CD14-positive monocyte (primary cell): ENCODE data around the gene ALPI. TPM values are rescaled to one million over a fixed set of nuclear protein-coding genes. Genes with fewer than 3 reads are reported as not detected.

ENCODE experiments used
- DNase-seq, 3 donors: peaks; one replicate each; pipeline ENCODE4 v3.0.0-alpha.2; 2011 to 2022
- H2AFZ ChIP-seq: 2 replicates; pipeline ENCODE4 v1.6.0; 2012; ENCODE audit warnings: mild to moderate bottlenecking, low read depth, low read length, inconsistent platforms; ENCODE audit not compliant: insufficient read depth, poor library complexity, severe bottlenecking
- H3K27ac ChIP-seq, 2 donors: 1 replicate in 1 of 2; 2 replicates in 1 of 2; pipeline ENCODE4 v1.5.1; 2012 to 2013; ENCODE audit warnings: low read length in 2 of 2, control low read depth in 1 of 2, inconsistent platforms in 1 of 2, low read depth in 1 of 2, mild to moderate bottlenecking in 1 of 2
- H3K27me3 ChIP-seq, 2 donors: one replicate each; pipeline versions ENCODE4 v1.6.0 to v1.6.1; 2011 to 2013; ENCODE audit warnings: low read length in 2 of 2; ENCODE audit not compliant: control insufficient read depth in 2 of 2, insufficient read depth in 2 of 2
- H3K36me3 ChIP-seq, 2 donors: replicated peaks in 1 of 2; 1 replicate in 1 of 2; 2 replicates in 1 of 2; pipeline versions ENCODE4 v1.5.1 to v1.6.1; 2012 to 2013; ENCODE audit warnings: low read length in 2 of 2, control low read depth in 1 of 2, inconsistent platforms in 1 of 2, mild to moderate bottlenecking in 1 of 2; ENCODE audit not compliant: insufficient read depth in 2 of 2, control insufficient read depth in 1 of 2
- H3K4me1 ChIP-seq, 2 donors: 1 replicate in 1 of 2; 2 replicates in 1 of 2; pipeline versions ENCODE4 v1.5.1 to v1.6.1; 2012 to 2013; ENCODE audit warnings: low read length in 2 of 2, control low read depth in 1 of 2, inconsistent platforms in 1 of 2, mild to moderate bottlenecking in 1 of 2, moderate library complexity in 1 of 2; ENCODE audit not compliant: insufficient read depth in 2 of 2, control insufficient read depth in 1 of 2
- H3K4me2 ChIP-seq: replicated peaks from 2 replicates; pipeline ENCODE3; 2012; ENCODE audit warnings: low read length, moderate library complexity, mild to moderate bottlenecking; ENCODE audit not compliant: poor library complexity, severe bottlenecking; ENCODE audit errors: extremely low read depth
- H3K4me3 ChIP-seq, 3 experiments: fragments of 200-600 bp in 1 of 3; sonication (generic) in 1 of 3; replicated peaks in 1 of 3; 1 replicate in 2 of 3; 2 replicates in 1 of 3; pipeline ENCODE4 v1.5.1; 2011 to 2013; ENCODE audit warnings: low read length in 3 of 3, mild to moderate bottlenecking in 3 of 3, control low read depth in 2 of 3, low read depth in 2 of 3, inconsistent platforms in 1 of 3, moderate library complexity in 1 of 3
- H3K79me2 ChIP-seq: 2 replicates; pipeline ENCODE4 v1.6.0; 2012; ENCODE audit warnings: mild to moderate bottlenecking, control low read depth, inconsistent platforms, low read length, moderate library complexity; ENCODE audit not compliant: insufficient read depth
- H3K9ac ChIP-seq: 2 replicates; pipeline ENCODE4 v1.6.0; 2017; ENCODE audit warnings: low read length, mild to moderate bottlenecking; ENCODE audit not compliant: insufficient read depth, poor library complexity, severe bottlenecking
- H3K9me3 ChIP-seq, 2 donors: replicated peaks in 1 of 2; 1 replicate in 1 of 2; 2 replicates in 1 of 2; pipeline versions ENCODE4 v1.5.1 to v1.6.1; 2012 to 2013; ENCODE audit warnings: low read length in 2 of 2, control low read depth in 1 of 2; ENCODE audit not compliant: control insufficient read depth in 1 of 2, insufficient read depth in 1 of 2
- H4K20me1 ChIP-seq: 2 replicates; pipeline ENCODE4 v1.6.0; 2012; ENCODE audit warnings: mild to moderate bottlenecking, low read length, control low read depth, moderate library complexity; ENCODE audit not compliant: insufficient read depth
- H3K27ac Mint-ChIP-seq, 7 donors: one replicate each; pipeline ENCODE4 v1.8.0; 2020; ENCODE audit warnings: mild to moderate bottlenecking in 7 of 7, mixed read lengths in 7 of 7, moderate library complexity in 6 of 7, inconsistent platforms in 2 of 7
- H3K27me3 Mint-ChIP-seq, 3 donors: one replicate each; pipeline ENCODE4 v1.8.0; 2021 to 2022; ENCODE audit warnings: low read depth in 3 of 3, mild to moderate bottlenecking in 3 of 3, mixed read lengths in 3 of 3, moderate library complexity in 3 of 3, inconsistent platforms in 1 of 3
- H3K36me3 Mint-ChIP-seq, 2 donors: one replicate each; pipeline ENCODE4 v1.8.0; 2020; ENCODE audit warnings: mixed read lengths in 2 of 2, inconsistent platforms in 1 of 2, mild to moderate bottlenecking in 1 of 2
- H3K4me1 Mint-ChIP-seq: one replicate; pipeline ENCODE4 v1.8.0; 2020; ENCODE audit warnings: mild to moderate bottlenecking, mixed read lengths
- H3K4me3 Mint-ChIP-seq, 2 donors: one replicate each; pipeline ENCODE4 v1.8.0; 2020; ENCODE audit warnings: mild to moderate bottlenecking in 2 of 2, mixed read lengths in 2 of 2, moderate library complexity in 1 of 2
- H3K9me3 Mint-ChIP-seq, 7 donors: one replicate each; pipeline ENCODE4 v1.8.0; 2020 to 2022; ENCODE audit warnings: mixed read lengths in 7 of 7, mild to moderate bottlenecking in 6 of 7, moderate library complexity in 6 of 7, inconsistent platforms in 2 of 7
- CTCF ChIP-seq: fragments of 200-600 bp; IDR thresholded peaks from one replicate; pipeline ENCODE4 v1.8.0; 2022; ENCODE audit warnings: antibody characterized with exemption, mild to moderate bottlenecking
- WGBS: methylation state at CpG from one replicate; pipeline ENCODE4 v1.1.5; 2013; ENCODE audit warnings: missing lambda C conversion rate; ENCODE audit not compliant: insufficient coverage; 5-methylcytosine and 5-hydroxymethylcytosine counted together
- intact Hi-C, 2 donors: fragments of 100-400 bp; cut with micrococcal nuclease; formaldehyde crosslinking; loops; one replicate each; pipeline versions ENCODE4 v1.15.0 to v1.15.1; 2023
- polyA plus RNA-seq, 3 donors: library from polyadenylated mRNA; depleted of rRNA in 1 of 3; unstranded in 2 of 3; stranded (reverse) in 1 of 3; fragments of 300-500 nt in 2 of 3; fragments of >200 nt in 1 of 3; fragmentation: Illumina TruSeq in 2 of 3; gene quantifications; 1 replicate in 2 of 3; 2 replicates in 1 of 3; pipeline ENCODE4 v1.2.3, GENCODE V29; 2012 to 2021

The ALPI gene
- polyA plus RNA-seq, 3 donors = not detected

- no peaks in the 10 kb centered on the region for H3K36me3 ChIP-seq
- H3K27me3 ChIP-seq = peaks cover 0 to 6% of the 10 kb centered on the region in 2 donors
- H3K4me1 ChIP-seq = no peaks in the 10 kb centered on the region
- H3K9me3 ChIP-seq = no peaks in the 10 kb centered on the region
- Mint-ChIP-seq H3K27me3 (peaks cover 14 to 23% (median 22%) of the 10 kb centered on the region in 3 donors), H3K4me1 (no peaks in the 10 kb centered on the region), H3K9me3 (peaks cover 0 to 2% (median 0%) of the 10 kb centered on the region in 7 donors), H3K4me3 (no peak overlapping the region), H3K27ac (peak overlapping the region in 1 of 7 donors; percentile 6), H3K36me3 (no peaks in the 10 kb centered on the region)
- no peak overlapping the region for H3K4me2 ChIP-seq
- H4K20me1 ChIP-seq = no peaks in the 10 kb centered on the region
- no peak for DNase-seq
- no peak overlapping the region for H3K4me3 ChIP-seq
- TF ChIP-seq CTCF = no peak
- no peak overlapping the region for H3K27ac ChIP-seq
- 91% methylated on average over 9 of the region's 9 CpGs for WGBS
- intact Hi-C loops = no loop called here
- no peak overlapping the region for H3K9ac ChIP-seq
- no peak overlapping the region for H2AFZ ChIP-seq
- no peaks in the 10 kb centered on the region for H3K79me2 ChIP-seq
Observed at GRCh38 chr2:232454630-232455029, 1.3 kb upstream of the ALPI start.

GRCh38 chr2:232456296-232457120 lies 555 bp downstream of the ALPI start:
- Histone ChIP-seq H3K9ac (no peak overlapping the region), H3K4me2 (no peak overlapping the region), H3K27me3 (peaks cover 0 to 9% of the 10 kb centered on the region in 2 donors), H3K27ac (no peak overlapping the region), H3K79me2 (no peaks in the 10 kb centered on the region), H2AFZ (no peak overlapping the region), H3K4me1 (no peaks in the 10 kb centered on the region), H3K36me3 (no peaks in the 10 kb centered on the region), H3K9me3 (no peaks in the 10 kb centered on the region), H3K4me3 (no peak overlapping the region), H4K20me1 (no peaks in the 10 kb centered on the region)
- Mint-ChIP-seq H3K4me3 (no peak overlapping the region), H3K27me3 (peaks cover 20 to 30% (median 22%) of the 10 kb centered on the region in 3 donors), H3K9me3 (peaks cover 0 to 3% (median 0%) of the 10 kb centered on the region in 7 donors), H3K4me1 (no peaks in the 10 kb centered on the region), H3K36me3 (no peaks in the 10 kb centered on the region), H3K27ac (no peak overlapping the region)
- no peak for DNase-seq
- over 99% methylated on average over 23 of the region's 27 CpGs for WGBS
- TF ChIP-seq CTCF = no peak
- intact Hi-C loops = no loop called here
